Cardiac fibroblast (primary cell): ENCODE data around the gene PRR4.

ENCODE experiments used
- DNase-seq, 2 donors: peaks; one replicate each; pipeline versions ENCODE4 v3.0.0 to v3.0.0-alpha.2; 2010; ENCODE audit warnings: low read depth in 2 of 2
- H3K4me3 ChIP-seq, 2 donors: replicated peaks in 1 of 2; 1 replicate in 1 of 2; 2 replicates in 1 of 2; pipeline ENCODE4 v1.5.1; 2011; ENCODE audit warnings: low read depth in 2 of 2, low read length in 2 of 2, mild to moderate bottlenecking in 2 of 2, moderate library complexity in 1 of 2
- CTCF ChIP-seq: IDR thresholded peaks from one replicate; pipeline ENCODE4 v1.5.1; 2011; ENCODE audit warnings: low read depth, mild to moderate bottlenecking, low read length, inconsistent platforms

PRR4 gene

GRCh38 chr12:10810068-10810467 lies 39.2 kb downstream of the PRR4 start, which contains the start of gene TAS2R9:
TSS of gene TAS2R9 (minus strand) at chr12:10810168. CDS start at chr12:10810075, 93 bp downstream.
- no peak for TF ChIP-seq CTCF
- H3K4me3 ChIP-seq: no peak within 1 kb of the TSS
- DNase-seq: no peak

- DNase-seq: no peak
- TF ChIP-seq CTCF: no peak
- no peak within 1 kb of the TSS for H3K4me3 ChIP-seq
Observed at GRCh38 chr12:10807186-10807585, 42.1 kb downstream of the PRR4 start, which contains the start of gene TAS2R8. TSS of gene TAS2R8 (minus strand) at chr12:10807286. CDS start at chr12:10806980, 306 bp downstream.

GRCh38 chr12:10802587-10802986 lies 46.7 kb downstream of the PRR4 start, which contains the start of gene TAS2R7:
TSS of gene TAS2R7 (minus strand) at chr12:10802627. CDS start at chr12:10802570, 57 bp downstream.
- DNase-seq: no peak
- no peak within 1 kb of the TSS for H3K4me3 ChIP-seq
- TF ChIP-seq CTCF: no peak

- no peak for DNase-seq
- no peak for TF ChIP-seq CTCF
- no peak overlapping the region for H3K4me3 ChIP-seq
Observed at GRCh38 chr12:10801741-10802140, 47.5 kb downstream of the PRR4 start.
